ENCODE data around the gene ANKRD52.

ANKRD52 gene

DNA sequence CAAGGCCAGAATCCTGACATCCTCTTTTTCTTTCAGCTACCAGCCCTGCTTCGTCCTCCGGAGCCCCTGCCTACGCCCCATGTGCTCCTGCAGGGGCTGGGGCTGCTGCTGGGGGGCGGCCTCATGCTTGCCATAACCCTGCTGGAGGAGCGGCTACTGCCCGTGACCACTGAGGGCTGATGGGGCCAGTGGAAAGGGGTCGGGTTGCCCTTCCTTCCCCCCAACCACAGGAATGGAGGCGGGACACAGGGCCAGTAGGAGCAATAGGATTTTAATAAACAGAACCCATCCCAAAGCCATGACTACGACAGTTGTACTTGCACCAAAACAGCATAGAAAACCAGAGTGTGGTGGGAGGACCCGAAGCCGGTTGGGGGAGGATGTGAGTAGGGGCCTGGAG lies 20.6 kb downstream of the ANKRD52 start:
- no peak for DNase-seq

GRCh38 chr12:56236985-56237384 lies 21.2 kb downstream of the ANKRD52 start:
- DNase-seq, result no peak

DNA sequence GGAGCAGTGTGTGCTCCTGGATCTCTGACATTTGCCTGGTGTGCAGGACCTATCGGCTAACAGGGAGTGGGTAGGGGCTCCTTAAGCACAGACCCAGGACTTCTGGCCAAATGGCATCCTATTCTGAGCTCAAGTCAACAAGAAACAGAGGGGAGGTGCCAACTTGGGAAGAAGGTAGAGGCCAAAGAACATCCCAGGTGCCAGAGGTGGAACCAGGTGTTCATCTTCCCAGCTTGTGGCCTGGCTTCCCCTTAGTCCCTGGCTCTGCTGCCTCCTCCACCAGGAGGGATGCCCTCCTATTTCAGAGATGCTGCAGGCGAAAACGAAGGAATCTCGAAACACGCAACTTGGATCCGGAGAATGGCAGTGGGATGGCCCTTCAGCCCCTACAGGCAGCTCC lies 22.1 kb downstream of the ANKRD52 start:
- DNase-seq, result no peak

DNA sequence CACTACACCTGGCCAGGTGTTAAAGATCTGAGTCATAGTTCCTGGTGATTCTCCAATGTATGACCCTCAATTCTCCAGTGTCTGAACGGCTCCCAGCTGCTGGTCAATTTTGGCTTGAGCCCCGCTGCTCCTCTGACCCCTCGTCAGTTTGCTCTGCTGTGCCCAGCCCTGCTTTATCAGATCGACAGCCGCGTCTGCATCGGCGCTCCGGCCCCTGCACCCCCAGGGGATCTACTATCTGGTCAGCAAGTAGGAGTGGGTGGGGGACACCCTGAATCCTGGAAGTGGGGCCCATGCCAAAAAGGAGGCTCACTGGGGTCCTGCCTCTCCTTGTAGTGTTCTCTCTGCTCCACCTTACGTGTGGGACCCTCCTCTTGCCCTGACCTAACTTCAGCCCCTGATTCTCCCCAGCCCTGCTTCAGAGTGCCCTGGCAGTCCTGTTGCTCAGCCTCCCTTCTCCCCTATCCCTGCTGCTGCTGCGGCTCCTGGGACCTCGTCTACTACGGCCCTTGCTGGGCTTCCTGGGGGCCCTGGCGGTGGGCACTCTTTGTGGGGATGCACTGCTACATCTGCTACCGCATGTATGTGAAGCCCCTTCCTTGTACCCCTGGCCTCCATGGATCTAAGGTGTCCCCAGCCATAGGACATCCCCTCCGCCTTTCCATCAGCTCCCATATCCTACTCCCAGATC lies 23.3 kb downstream of the ANKRD52 start:
- no peak for DNase-seq

DNA sequence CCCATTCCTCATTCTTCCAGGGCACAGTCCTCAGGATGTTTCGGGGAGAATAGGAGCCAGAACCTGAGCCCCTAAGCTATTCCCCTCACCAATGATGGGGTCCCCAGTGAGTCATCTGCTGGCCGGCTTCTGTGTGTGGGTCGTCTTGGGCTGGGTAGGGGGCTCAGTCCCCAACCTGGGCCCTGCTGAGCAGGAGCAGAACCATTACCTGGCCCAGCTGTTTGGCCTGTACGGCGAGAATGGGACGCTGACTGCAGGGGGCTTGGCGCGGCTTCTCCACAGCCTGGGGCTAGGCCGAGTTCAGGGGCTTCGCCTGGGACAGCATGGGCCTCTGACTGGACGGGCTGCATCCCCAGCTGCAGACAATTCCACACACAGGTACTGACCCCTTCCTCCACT lies 27.0 kb downstream of the ANKRD52 start:
- DNase-seq, result no peak

DNA sequence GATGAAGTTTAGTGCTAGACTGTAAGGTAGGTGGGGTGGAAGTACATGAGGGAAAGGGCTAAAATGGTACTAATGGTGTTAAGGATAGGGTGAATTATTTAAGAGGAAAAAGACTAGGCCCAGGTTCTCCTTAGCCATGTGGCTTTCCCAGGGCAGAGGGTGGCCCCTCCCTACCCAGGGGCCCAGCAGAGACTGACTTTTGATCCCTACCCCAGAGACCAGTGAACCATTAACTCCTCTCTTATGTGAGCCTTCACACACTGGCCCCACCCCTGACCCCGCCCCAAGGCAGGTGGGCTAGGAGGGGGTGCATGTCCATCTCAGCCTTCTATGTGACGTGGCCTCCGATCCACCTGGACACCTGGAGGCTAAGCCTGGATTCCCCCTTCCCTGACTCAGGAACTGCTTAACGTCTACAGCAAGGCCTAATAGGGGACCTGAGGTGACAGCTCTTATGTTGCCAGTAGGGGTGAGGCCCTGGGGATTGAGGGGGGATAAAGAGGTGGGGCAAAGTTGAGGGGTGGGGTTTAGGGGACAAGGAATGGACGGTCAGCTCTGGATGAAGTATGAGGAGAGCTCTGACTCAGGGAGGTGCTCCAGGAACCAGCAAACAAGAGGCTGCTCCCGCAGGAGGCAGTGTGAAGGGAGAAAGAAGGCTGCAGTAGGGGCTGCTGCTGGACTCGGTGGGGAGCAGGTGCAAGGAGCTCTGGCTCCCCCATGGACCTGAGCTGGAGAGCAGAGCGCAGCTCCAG lies 27.6 kb downstream of the ANKRD52 start:
- DNase-seq, result no peak

DNA sequence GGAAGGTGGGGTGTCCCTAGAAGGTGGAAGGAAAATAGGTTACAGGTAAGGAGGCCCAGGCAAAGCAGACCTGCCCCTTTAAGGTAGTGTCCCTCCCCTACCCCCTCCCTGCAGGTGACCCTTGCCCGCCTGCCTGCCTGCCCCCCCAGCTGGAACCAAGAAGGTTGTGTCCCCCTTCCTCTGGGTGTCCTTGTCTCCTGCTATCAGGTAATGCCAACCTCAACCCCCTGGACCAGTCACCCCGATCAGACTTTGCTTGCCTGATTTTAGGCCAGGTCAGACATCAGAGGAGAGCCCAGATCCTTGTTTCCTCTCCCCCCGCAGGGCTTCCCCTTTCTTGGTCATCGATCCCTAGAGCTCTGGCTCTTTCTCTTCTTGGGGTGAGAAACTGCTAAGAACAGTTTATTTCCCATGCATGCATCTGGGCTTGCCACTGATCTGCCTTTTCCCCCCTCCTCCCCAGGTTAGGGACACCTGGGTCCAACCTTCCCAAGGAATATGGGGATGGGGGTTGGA lies 28.2 kb downstream of the ANKRD52 start, which contains the start of gene SLC39A5:
TSS of gene SLC39A5 (plus strand) at position 136 of the 516 bp plus-strand sequence. CDS start 1,224 bp downstream, outside the sequence.
- no peak for DNase-seq

- no peak for DNase-seq
Observed at GRCh38 chr12:56229082-56229481, 29.1 kb downstream of the ANKRD52 start.

GRCh38 chr12:56224954-56225353 lies 33.2 kb downstream of the ANKRD52 start:
- DNase-seq, result no peak

- peak; percentile 91 to 95 for DNase-seq
Observed at GRCh38 chr12:56224102-56224701, 34.0 kb downstream of the ANKRD52 start, which contains the start of gene NABP2. NABP2 (plus strand) TSS chr12:56224342; CDS start chr12:56224857, 515 bp downstream.

- no peak for DNase-seq
Observed at GRCh38 chr12:56223571-56224101, 34.5 kb downstream of the ANKRD52 start.

GRCh38 chr12:56222531-56222895 lies 35.7 kb downstream of the ANKRD52 start:
- DNase-seq, result peak in 1 of 2 donors; percentile 14

DNA sequence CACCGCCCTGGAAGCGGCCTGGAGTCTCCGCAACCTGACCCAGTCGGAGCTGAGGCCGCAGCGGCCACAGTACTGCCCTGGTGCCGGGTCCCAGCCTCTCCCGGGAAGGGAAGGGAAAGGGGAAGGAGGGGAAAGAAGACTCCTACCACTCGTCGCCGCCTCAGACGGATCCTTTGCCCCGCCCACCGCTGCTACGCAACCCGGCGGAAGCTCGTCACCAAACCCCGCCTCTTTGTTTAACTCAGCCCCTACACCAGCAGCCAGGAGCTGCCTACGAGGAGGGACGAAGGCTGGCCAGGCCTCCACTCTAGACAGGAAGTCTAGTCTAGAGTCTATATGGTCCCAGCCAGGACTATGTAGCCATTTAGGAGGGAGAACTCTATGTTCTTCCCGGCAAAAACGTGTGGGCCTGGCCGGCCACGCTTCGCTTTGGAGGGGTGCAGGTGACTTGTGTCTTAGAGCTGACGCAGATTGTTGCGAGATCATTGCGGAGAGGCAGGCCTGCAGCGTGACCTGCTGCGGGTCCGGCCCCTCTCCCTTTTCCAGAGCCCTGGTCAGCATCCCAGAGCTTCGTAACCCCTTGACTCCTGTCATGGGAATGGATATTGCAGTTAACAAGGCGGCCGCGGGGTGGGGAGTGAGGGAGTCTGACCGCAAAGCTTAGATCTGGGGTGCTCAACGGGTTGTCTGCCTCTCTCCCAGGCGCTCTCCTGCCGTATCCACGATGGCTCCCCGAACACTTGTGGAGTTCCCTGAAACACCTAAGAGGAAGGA lies 36.2 kb downstream of the ANKRD52 start, which contains the start of gene RNF41:
TSS of gene RNF41 (minus strand) at position 166 of the 774 bp plus-strand sequence. CDS start 7,875 bp downstream, outside the sequence.
- DNase-seq, result peak; percentile 93 to 94

- DNase-seq, result no peak
Observed at GRCh38 chr12:56221232-56221756, 36.9 kb downstream of the ANKRD52 start.

DNA sequence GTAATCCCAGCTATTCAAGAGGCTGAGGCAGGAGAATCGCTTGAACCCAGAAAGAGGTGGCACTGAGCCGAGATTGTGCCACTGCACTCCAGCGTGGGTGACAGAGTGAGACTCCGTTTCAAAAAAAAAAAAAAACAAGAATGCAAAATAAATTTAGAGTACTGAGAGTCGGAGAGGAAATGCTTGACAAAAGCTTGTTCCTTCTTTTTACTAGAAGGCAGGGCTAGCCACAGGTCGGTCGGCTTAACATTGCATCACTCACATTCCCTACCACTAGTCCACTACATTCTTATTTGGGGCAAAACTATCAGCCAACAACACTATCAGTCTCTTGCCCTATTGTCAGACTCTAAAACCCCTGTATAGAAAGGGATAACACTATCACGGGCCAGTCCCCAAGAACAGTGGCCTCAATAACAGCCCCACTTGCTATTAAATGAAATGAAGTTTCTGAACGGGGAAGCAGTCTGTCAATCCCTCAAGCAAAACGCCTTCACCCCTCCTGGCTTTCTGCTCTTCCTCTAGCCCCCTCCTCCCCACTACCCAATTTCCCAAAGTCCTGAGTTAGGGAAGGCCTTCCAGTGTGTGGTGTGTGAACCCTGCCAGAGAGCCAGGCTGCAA lies 37.5 kb downstream of the ANKRD52 start:
- DNase-seq, result peak; percentile 14 to 15

DNA sequence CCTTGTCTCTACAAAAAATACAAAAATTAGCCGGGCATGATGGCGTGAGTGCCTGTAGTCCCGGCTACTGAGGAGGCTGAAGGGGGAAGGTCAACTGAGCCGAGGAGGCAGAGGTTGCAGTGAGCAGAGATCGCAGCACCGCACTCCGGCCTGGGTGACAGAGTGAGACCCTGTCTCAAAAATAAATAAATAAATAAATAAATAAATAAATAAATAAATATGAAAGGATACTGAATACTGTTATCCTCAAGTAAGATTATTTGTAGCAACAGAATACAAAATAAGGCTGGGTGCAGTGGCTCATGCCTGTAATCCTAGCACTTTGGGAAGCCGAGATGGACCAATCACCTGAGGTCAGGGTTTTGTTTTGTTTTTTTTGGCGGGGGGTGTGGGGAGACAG lies 38.3 kb downstream of the ANKRD52 start:
- no peak for DNase-seq

GRCh38 chr12:56216461-56216860 lies 41.7 kb downstream of the ANKRD52 start:
- no peak for DNase-seq

DNA sequence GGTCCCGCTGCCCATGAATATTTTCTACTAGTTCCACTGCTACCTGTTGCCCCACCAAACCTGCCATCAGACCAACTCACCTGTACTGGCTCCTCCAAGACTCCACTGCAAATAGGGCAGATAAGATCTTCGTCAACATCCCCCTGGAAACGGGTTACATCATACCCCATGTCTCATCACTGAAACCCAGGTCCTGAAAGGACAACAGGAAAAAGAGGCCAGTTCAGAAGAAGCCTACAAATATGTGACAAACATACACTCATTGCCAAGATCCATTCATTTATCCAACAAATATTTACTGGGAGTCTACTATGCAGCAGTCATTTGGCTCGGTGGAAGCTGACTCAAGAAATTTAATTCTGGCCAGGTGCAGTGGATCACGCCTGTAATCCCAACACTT lies 44.3 kb downstream of the ANKRD52 start:
- DNase-seq, result no peak

GRCh38 chr12:56212361-56212760 lies 45.8 kb downstream of the ANKRD52 start:
- no peak for DNase-seq

DNA sequence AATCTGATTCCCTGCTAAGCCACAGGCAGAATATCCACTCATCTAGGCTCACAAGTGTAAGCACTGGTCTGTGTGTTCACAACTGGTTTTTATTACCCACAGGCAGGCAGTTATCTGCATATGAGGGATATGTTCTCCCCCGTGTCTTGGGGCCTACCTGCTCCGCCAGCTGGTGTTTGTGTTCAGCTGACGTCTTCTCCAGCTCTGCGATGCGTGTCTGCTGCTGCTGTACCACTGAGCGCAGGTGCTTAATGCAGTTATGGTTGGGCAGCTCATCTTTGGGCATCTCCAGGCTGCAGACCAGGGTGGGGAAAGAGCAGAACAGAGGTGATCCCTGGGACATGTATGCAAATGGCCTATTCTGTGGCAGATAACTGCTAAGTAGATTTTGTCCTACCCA lies 50.2 kb downstream of the ANKRD52 start:
- peak in 1 of 2 donors; percentile 43 for DNase-seq

- peak; percentile 47 to 52 for DNase-seq
Observed at GRCh38 chr12:56206452-56207166, 51.6 kb downstream of the ANKRD52 start.
